C1 segment of cervical spinal cord (tissue), 14 donors: ENCODE measurements around the gene LIN28B.
A peak's percentile ranks its signal among the peaks of the same experiment; 100 is the strongest.
"Not testable (repeated sequence)": the region's sequence is repeated elsewhere in the genome, so short reads cannot be mapped to it uniquely, and the experiment has no call there.

Experiments
- DNase-seq, 14 donors: peaks; one replicate each; lab custom pipeline; 2025; lab: John Stamatoyannopoulos, UW

The LIN28B gene

GRCh38 chr6:105013459-105013858, 56.6 kb downstream of the LIN28B start:
- not testable (repeated sequence) for DNase-seq

GRCh38 chr6:105014448-105014847, 57.5 kb downstream of the LIN28B start:
- DNase-seq: no peak

GRCh38 chr6:105014954-105015353, 58.0 kb downstream of the LIN28B start:
- no peak for DNase-seq

GRCh38 chr6:105015482-105015881, 58.6 kb downstream of the LIN28B start:
- no peak for DNase-seq

- DNase-seq: no peak
Measured at GRCh38 chr6:105019285-105019684, 62.4 kb downstream of the LIN28B start.

GRCh38 chr6:105021399-105021798, 64.5 kb downstream of the LIN28B start:
- DNase-seq: no peak

- DNase-seq: no peak
Measured at GRCh38 chr6:105022416-105022815, 65.5 kb downstream of the LIN28B start.

- no peak for DNase-seq
Measured at GRCh38 chr6:105024803-105025202, 67.9 kb downstream of the LIN28B start.

GRCh38 chr6:105028898-105029297, 72.0 kb downstream of the LIN28B start:
- DNase-seq: no peak

- DNase-seq: no peak
Measured at GRCh38 chr6:105029581-105029980, 72.7 kb downstream of the LIN28B start.

- DNase-seq: no peak
Measured at GRCh38 chr6:105034470-105034869, 77.6 kb downstream of the LIN28B start.

- no peak for DNase-seq
Measured at GRCh38 chr6:105035299-105035698, 78.4 kb downstream of the LIN28B start.

- no peak for DNase-seq
Measured at GRCh38 chr6:105036351-105036750, 79.4 kb downstream of the LIN28B start.

GRCh38 chr6:105038259-105038658, 81.4 kb downstream of the LIN28B start:
- DNase-seq: peak in 1 of 14 donors; percentile 0

GRCh38 chr6:105041880-105042279, 85.0 kb downstream of the LIN28B start:
- DNase-seq: no peak

GRCh38 chr6:105042648-105043047, 85.7 kb downstream of the LIN28B start:
- DNase-seq: no peak

- no peak for DNase-seq
Measured at GRCh38 chr6:105043979-105044378, 87.1 kb downstream of the LIN28B start.

- DNase-seq: no peak
Measured at GRCh38 chr6:105045526-105045925, 88.6 kb downstream of the LIN28B start.

GRCh38 chr6:105051941-105052471, 95.1 kb downstream of the LIN28B start:
- no peak for DNase-seq

GRCh38 chr6:105056646-105057045, 99.7 kb downstream of the LIN28B start:
- no peak for DNase-seq

- no peak for DNase-seq
Measured at GRCh38 chr6:105057160-105057559, 100.3 kb downstream of the LIN28B start.

GRCh38 chr6:105058316-105058715, 101.4 kb downstream of the LIN28B start:
- DNase-seq: no peak

GRCh38 chr6:105058846-105059245, 101.9 kb downstream of the LIN28B start:
- DNase-seq: no peak

- DNase-seq: no peak
Measured at GRCh38 chr6:105066233-105066632, 109.3 kb downstream of the LIN28B start.
